ENCODE data around the gene RHOG. TPM values are rescaled to one million over a fixed set of nuclear protein-coding genes. Genes with fewer than 3 reads are reported as not detected.
A peak's percentile ranks its signal among the peaks of the same experiment; 100 is the strongest.

The RHOG gene
- total RNA-seq, 1 experiment from 2014 or later = 26.4 TPM

DNA sequence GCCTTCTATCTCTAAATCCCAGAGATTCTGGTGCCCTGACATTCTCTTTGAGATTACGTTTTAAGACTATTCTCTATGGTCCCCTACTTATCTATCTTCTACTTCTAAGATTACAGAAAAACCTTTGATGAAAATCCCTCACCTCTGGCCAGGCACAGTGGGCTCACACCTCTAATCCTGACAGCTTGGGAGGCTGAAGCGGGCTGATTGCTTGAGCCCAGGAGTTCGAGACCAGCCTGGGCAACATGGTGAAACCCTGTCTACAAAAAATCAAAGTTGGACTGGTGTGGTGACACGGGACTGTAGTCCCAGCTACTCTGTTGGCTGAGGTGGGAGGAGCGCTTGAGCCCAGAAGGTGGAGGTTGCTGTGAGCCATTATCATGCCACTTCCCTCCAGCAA, 57.8 kb downstream of the RHOG start:
- Histone ChIP-seq H3K56ac (ENCODE audit: insufficient read length, low read depth, low read length) (no peak overlapping the region), H3K14ac (ENCODE audit: insufficient read depth, low read length) (no peak overlapping the region), H3K9me3 (ENCODE audit: control insufficient read depth, low read depth, low read length) (no peaks in the 10 kb centered on the region), H3K27ac (ENCODE audit: insufficient read length, low read depth, low read length) (no peak overlapping the region), H3K4ac (ENCODE audit: low read depth, low read length) (no peak overlapping the region), H2BK5ac (ENCODE audit: insufficient read length, low read length) (no peak overlapping the region), H3K4me2 (ENCODE audit: insufficient read depth, insufficient read length, low read length) (no peak overlapping the region), H3K27me3 (ENCODE audit: insufficient read depth, low read length) (no peaks in the 10 kb centered on the region), H3K9ac (ENCODE audit: extremely low read depth, insufficient read length, low read length) (no peak overlapping the region), H2BK20ac (ENCODE audit: low read depth, low read length, poor library complexity, severe bottlenecking) (no peak overlapping the region), H4K5ac (ENCODE audit: insufficient read length, low read depth, low read length) (no peak overlapping the region), H4K8ac (replicated peaks; ENCODE audit: insufficient read length, low read depth, low read length) (no peak overlapping the region), H3K23me2 (ENCODE audit: insufficient read length, low read depth, low read length, poor library complexity, severe bottlenecking) (no peaks in the 10 kb centered on the region), H3K4me1 (ENCODE audit: insufficient read depth, low read length) (no peaks in the 10 kb centered on the region), H2BK120ac (ENCODE audit: low read depth, low read length, poor library complexity, severe bottlenecking) (no peak overlapping the region), H2AFZ (ENCODE audit: low read length) (no peak overlapping the region), H3K18ac (ENCODE audit: insufficient read length, low read depth, low read length) (no peak overlapping the region), H3K79me2 (ENCODE audit: insufficient read depth, low read length) (peaks cover 23% of the 10 kb centered on the region; the same call in 1 of the 2 replicates), H4K20me1 (ENCODE audit: control insufficient read depth, insufficient read depth, insufficient read length) (no peaks in the 10 kb centered on the region), H2BK15ac (ENCODE audit: low read depth, low read length) (no peak overlapping the region), H3T11ph (ENCODE audit: low read length) (no peak overlapping the region), H2BK12ac (ENCODE audit: insufficient read length, low read depth, low read length) (no peak overlapping the region), H4K91ac (ENCODE audit: insufficient read length, low read depth, low read length) (no peak overlapping the region), H2AK5ac (ENCODE audit: insufficient read length, low read length) (no peak overlapping the region), H3K79me1 (ENCODE audit: insufficient read depth, low read depth, low read length, poor library complexity, severe bottlenecking) (peaks cover 8% of the 10 kb centered on the region), H3K23ac (ENCODE audit: insufficient read length, low read depth, low read length) (no peak overlapping the region)
- peaks cover 7 to 8% of the 10 kb centered on the region in 2 experiments for H3K4me1 Mint-ChIP-seq
- no peaks in the 10 kb centered on the region for H3K9me3 Mint-ChIP-seq
- H3K4me3 Mint-ChIP-seq = no peak overlapping the region; a peak in 1 of 5 replicates
- TF ChIP-seq, protein P1, sequence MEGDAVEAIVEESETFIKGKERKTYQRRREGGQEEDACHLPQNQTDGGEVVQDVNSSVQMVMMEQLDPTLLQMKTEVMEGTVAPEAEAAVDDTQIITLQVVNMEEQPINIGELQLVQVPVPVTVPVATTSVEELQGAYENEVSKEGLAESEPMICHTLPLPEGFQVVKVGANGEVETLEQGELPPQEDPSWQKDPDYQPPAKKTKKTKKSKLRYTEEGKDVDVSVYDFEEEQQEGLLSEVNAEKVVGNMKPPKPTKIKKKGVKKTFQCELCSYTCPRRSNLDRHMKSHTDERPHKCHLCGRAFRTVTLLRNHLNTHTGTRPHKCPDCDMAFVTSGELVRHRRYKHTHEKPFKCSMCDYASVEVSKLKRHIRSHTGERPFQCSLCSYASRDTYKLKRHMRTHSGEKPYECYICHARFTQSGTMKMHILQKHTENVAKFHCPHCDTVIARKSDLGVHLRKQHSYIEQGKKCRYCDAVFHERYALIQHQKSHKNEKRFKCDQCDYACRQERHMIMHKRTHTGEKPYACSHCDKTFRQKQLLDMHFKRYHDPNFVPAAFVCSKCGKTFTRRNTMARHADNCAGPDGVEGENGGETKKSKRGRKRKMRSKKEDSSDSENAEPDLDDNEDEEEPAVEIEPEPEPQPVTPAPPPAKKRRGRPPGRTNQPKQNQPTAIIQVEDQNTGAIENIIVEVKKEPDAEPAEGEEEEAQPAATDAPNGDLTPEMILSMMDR (conservative IDR thresholded peaks at IDR 0.05) = no peak
- H3K36me3 Mint-ChIP-seq (ENCODE audit: insufficient read depth in 1 of 3, low read depth in 3 of 3) = peaks cover 22 to 52% (median 48%) of the 10 kb centered on the region in 3 experiments; a peak in 6 of 7 replicates
- DNase-seq = peak; percentile 36
- peak overlapping the region; percentile 80 to 90 (median 87); a peak in 6 of 7 replicates for H3K27ac Mint-ChIP-seq
- no CpG with 5 or more reads among the region's 5 CpGs for WGBS (ENCODE audit: extremely low coverage, insufficient read length, low lambda C conversion rate)
- no peaks in the 10 kb centered on the region for H3K27me3 Mint-ChIP-seq (ENCODE audit: low read depth)

Measured in H9 (cell line).